Peyer's patch (tissue), 4 donors: ENCODE data around the gene EFEMP2.
"Not testable (repeated sequence)": the region's sequence is repeated elsewhere in the genome, so short reads cannot be mapped to it uniquely, and the experiment has no call there.

Experiments used
- CTCF ChIP-seq, 6 experiments: fragments of 450-650 bp in 4 of 6; fragments of 200-600 bp in 2 of 6; sonication (generic) in 1 of 6; IDR thresholded peaks; one replicate each; pipeline ENCODE4 v1.5.1; 2017 to 2019; ENCODE audit warnings: antibody characterized with exemption in 6 of 6, mild to moderate bottlenecking in 3 of 6, moderate library complexity in 1 of 6
- POLR2A ChIP-seq, 2 donors: fragments of 450-650 bp; IDR thresholded peaks; one replicate each; pipeline ENCODE4 v1.5.1; 2017; ENCODE audit warnings: antibody characterized with exemption in 2 of 2, mild to moderate bottlenecking in 2 of 2, moderate library complexity in 2 of 2

- not testable (repeated sequence) for TF ChIP-seq CTCF, POLR2A (IDR thresholded peaks at IDR 0.05)
These were observed 19.5 kb upstream of the EFEMP2 start for GRCh38 chr11:65892137-65892540.
